ENCODE data around the gene LRRC15. TPM values are rescaled to one million over a fixed set of nuclear protein-coding genes. Genes with fewer than 3 reads are reported as not detected.

The LRRC15 gene
- total RNA-seq, 1 experiment from 2014 or later, result 0.07 TPM

DNA sequence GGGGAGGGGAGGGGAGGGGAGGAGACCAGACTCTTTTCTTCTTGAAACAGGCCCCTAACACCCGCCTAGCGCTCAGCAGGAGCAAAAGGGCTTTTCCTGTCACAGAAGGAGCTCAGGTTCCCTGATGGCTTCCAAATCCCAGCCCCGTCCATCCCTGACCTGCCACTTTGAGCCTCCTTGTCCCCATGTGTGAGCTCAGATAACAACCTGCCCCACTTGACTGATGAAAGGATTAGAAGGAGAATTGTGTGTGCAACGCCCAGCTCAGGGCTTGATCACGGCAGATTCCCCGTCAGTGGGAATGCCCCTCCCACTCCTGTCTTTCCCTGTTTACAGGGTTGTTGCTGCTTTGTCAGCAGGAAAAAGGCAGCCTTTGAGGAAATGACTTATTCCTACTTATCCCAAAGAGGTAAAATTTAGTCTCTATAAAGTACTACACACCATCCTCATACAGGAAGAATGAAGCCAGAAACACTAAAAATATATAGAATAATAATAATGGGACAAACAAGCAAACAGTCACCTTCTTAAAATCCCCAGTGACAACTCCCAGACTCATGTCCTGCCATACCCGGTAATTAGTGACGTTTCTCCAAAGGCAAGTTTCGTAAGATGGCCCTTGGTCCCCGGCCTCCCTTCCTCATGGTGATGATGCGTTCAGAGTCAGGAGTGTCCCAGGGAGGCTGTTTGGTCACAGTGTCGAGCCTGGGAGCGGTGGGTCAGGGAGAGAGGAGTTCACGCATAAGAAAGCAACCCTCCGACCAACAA, 6.1 kb upstream of the LRRC15 start:
- Histone ChIP-seq H3K4me3 (no peak overlapping the region), H3K9me3 (no peaks in the 10 kb centered on the region), H3K36me3 (no peaks in the 10 kb centered on the region), H3K27me3 (no peaks in the 10 kb centered on the region; the same call in 1 of the 2 replicates)
- no peak for DNase-seq

DNA sequence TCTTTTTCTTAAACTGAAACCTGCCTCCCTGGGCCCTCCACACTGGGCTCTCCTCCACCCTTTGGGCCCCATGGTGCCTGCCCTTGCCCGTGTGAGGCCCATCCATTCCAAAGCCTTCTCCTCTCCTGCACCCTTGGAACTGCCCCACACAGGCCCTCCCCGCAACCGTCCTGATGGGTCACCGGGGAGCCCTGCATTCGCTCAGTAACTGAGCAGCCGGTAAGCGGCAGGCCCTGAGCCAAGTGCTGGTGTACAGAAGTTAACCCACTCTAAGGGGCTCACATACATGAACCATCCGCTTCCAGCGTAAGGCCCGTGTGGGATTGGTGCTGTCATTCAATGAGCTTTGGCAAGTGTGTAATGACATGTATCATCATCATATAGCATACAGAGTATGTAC, 5.4 kb upstream of the LRRC15 start:
- Histone ChIP-seq H3K36me3 (no peaks in the 10 kb centered on the region), H3K4me3 (no peak overlapping the region), H3K27me3 (no peaks in the 10 kb centered on the region; the same call in 1 of the 2 replicates), H3K9me3 (no peaks in the 10 kb centered on the region)
- no peak for DNase-seq

- DNase-seq, result no peak
- H3K4me3 ChIP-seq, result no peak overlapping the region
- H3K27me3 ChIP-seq, result no peaks in the 10 kb centered on the region
- no peaks in the 10 kb centered on the region for H3K36me3 ChIP-seq
- H3K9me3 ChIP-seq, result no peaks in the 10 kb centered on the region
Observed at GRCh38 chr3:194373899-194374298, 4.4 kb upstream of the LRRC15 start.

- H3K9me3 ChIP-seq, result no peaks in the 10 kb centered on the region
- H3K27me3 ChIP-seq, result no peaks in the 10 kb centered on the region
- H3K4me3 ChIP-seq, result no peak overlapping the region
- no peak for DNase-seq
- no peaks in the 10 kb centered on the region for H3K36me3 ChIP-seq
Observed at GRCh38 chr3:194373028-194373427, 3.5 kb upstream of the LRRC15 start.

DNA sequence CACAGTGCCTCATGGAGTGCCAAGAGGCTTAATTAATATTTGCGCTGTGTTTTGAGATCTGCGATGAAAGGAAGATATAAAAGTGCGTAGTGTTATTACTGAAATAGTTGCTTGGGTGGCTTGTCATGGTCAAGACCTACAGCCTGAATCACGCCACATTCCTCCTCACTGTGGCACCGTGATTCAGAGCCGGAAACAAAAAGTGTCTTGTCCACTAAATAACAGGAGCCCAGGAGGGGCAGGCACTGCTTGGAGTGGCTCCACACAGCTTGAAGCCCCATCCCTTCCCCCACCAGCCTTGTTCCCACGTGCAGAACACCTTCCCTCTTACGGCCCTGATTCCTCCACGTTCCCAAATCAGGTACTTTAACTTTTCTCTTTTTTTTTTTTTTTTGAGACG, 1.2 kb upstream of the LRRC15 start:
- H3K9me3 ChIP-seq, result no peaks in the 10 kb centered on the region
- no peaks in the 10 kb centered on the region for H3K36me3 ChIP-seq
- no peaks in the 10 kb centered on the region for H3K27me3 ChIP-seq
- no peak overlapping the region for H3K4me3 ChIP-seq
- no peak for DNase-seq

DNA sequence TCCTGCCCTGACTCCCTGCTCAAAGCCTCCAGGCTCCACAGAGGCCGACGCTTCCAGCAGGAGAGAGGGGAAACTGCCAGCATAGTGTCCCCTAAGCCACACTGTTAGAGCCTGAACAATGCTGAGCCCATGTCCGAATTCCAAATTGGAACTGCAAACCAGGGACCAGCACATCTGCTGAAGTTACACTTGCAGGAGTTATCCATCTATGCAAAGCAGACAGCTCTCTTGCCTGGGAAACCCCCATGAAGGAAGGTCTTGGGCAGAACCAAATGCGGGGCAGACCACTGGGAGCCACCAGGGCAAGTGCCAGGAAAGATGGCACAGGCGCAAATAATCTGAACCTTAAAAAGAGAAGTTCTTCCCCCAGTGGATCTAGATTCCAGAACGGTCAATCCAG, 625 bp downstream of the LRRC15 start:
- no peaks in the 10 kb centered on the region for H3K9me3 ChIP-seq
- H3K27me3 ChIP-seq, result no peaks in the 10 kb centered on the region
- H3K4me3 ChIP-seq, result no peak overlapping the region
- no peaks in the 10 kb centered on the region for H3K36me3 ChIP-seq
- no peak for DNase-seq

GRCh38 chr3:194367992-194368841, 1.3 kb downstream of the LRRC15 start:
- Histone ChIP-seq H3K27me3 (no peaks in the 10 kb centered on the region), H3K9me3 (no peaks in the 10 kb centered on the region), H3K36me3 (no peaks in the 10 kb centered on the region), H3K4me3 (no peak overlapping the region)
- DNase-seq, result peak; percentile 75

- H3K36me3 ChIP-seq, result no peaks in the 10 kb centered on the region
- no peak for DNase-seq
- no peaks in the 10 kb centered on the region for H3K27me3 ChIP-seq
- H3K9me3 ChIP-seq, result no peaks in the 10 kb centered on the region
- H3K4me3 ChIP-seq, result no peak overlapping the region
Observed at GRCh38 chr3:194365978-194366490, 3.5 kb downstream of the LRRC15 start.

- DNase-seq, result no peak
- H3K4me3 ChIP-seq, result no peak overlapping the region
- H3K27me3 ChIP-seq, result no peaks in the 10 kb centered on the region
- no peaks in the 10 kb centered on the region for H3K9me3 ChIP-seq
- H3K36me3 ChIP-seq, result no peaks in the 10 kb centered on the region
Observed at GRCh38 chr3:194365526-194365925, 4.0 kb downstream of the LRRC15 start.

- H3K4me3 ChIP-seq, result no peak overlapping the region
- DNase-seq, result peak; percentile 94
- H3K27me3 ChIP-seq, result no peaks in the 10 kb centered on the region
- H3K9me3 ChIP-seq, result no peaks in the 10 kb centered on the region
- H3K36me3 ChIP-seq, result no peaks in the 10 kb centered on the region
Observed at GRCh38 chr3:194364652-194365434, 4.7 kb downstream of the LRRC15 start.

DNA sequence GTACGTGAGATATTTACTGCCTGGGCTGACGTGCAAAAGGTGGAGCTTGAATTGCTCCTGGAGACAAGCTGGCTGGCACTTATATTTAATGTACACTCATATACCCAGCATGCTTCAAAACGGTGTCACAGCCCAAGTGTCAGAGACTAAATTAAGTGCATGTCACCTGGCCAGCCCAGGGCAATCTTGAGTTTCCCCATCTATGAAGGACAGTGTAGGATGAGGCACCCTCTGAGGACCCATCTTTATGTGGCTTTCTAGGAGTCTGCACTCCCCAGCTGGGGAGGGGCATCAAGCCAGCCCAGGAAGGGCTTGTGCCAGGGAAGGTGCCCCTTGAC, 5.3 kb downstream of the LRRC15 start:
- H3K36me3 ChIP-seq, result no peaks in the 10 kb centered on the region
- no peaks in the 10 kb centered on the region for H3K27me3 ChIP-seq
- H3K9me3 ChIP-seq, result no peaks in the 10 kb centered on the region
- DNase-seq, result no peak
- H3K4me3 ChIP-seq, result no peak overlapping the region

DNA sequence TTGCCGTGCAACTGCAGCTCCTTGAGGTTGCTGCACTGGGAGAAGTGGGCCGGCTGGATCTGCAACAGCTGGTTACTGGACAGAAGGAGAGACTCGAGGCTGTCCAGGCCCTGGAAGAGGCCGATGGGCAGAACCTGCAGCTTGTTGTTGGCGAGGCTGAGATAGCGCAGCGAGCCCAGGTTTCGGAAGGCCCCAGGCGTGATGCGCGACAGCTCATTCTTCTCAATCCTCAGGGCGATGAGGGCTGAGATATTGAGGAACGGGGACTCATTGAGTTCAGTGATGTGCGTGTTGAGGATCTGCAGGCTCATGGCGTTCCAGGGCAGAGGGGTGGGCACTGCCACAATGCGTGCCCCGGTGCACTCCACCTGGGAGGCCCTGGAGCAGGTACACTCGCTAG, 9.0 kb downstream of the LRRC15 start:
- Histone ChIP-seq H3K4me3 (no peak overlapping the region), H3K36me3 (no peaks in the 10 kb centered on the region), H3K9me3 (no peaks in the 10 kb centered on the region), H3K27me3 (no peaks in the 10 kb centered on the region)
- no peak for DNase-seq

DNA sequence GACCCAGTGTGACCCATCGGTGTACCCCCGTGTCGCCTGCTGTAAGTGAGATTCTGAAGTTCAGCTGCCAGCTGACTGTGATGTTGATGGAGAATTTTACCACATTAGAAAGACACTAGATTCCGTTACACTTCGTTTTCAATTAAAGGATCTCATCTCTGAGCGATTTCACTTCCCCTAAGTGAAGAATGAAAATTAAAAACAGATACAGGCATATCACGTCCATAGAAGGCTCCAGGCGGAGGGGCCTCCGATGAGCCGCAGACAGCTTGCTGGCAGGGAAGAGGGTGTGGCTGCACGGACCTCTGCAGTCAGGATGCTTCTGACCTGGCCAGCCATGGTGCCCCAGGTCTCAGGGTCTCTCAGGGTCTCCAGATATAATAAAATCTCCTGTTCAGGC, 11.9 kb downstream of the LRRC15 start:
- no peaks in the 10 kb centered on the region for H3K27me3 ChIP-seq
- DNase-seq, result no peak

GRCh38 chr3:194355379-194355778, 14.2 kb downstream of the LRRC15 start:
- Histone ChIP-seq H3K27me3 (no peaks in the 10 kb centered on the region), H3K36me3 (no peaks in the 10 kb centered on the region), H3K4me3 (no peak overlapping the region), H3K9me3 (no peaks in the 10 kb centered on the region)
- DNase-seq, result no peak

More for the DNA sequence above, 11.9 kb downstream of the LRRC15 start:
- H3K4me3 ChIP-seq, result no peak overlapping the region
- no peaks in the 10 kb centered on the region for H3K9me3 ChIP-seq
- H3K36me3 ChIP-seq, result no peaks in the 10 kb centered on the region

- no peak for DNase-seq
- no peaks in the 10 kb centered on the region for H3K9me3 ChIP-seq
- no peak overlapping the region for H3K4me3 ChIP-seq
- no peaks in the 10 kb centered on the region for H3K36me3 ChIP-seq
- no peaks in the 10 kb centered on the region for H3K27me3 ChIP-seq
Observed at GRCh38 chr3:194354315-194354714, 15.2 kb downstream of the LRRC15 start.

DNA sequence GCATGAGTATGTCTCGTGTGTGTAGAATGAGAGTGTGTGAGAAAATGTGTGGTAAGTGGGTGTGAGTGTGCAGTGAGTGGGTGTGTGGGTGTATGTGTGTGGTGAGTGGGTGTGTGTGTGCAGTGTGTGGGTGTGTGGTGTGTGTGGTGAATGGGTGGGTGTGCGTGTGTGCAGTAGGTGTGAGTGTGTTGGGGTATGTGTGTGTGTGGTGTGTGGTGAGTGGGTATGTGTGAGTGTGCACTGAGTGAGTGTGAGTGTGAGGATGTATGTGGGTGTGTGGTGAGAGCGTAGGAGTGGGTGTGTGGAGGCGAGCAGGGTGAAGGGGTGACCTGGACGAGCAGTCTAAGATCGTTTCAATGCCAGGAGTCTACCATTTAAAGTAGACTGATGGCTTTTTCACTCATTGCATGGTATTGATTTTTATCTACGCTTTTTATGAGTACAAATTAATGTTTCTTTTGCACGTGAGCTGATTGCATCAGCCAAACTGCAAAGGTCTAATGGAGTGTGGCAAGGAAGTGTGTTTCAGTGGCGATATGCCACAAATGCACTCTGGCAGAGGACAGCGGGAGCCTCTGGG, 16.8 kb downstream of the LRRC15 start:
- DNase-seq, result no peak
- H3K36me3 ChIP-seq, result no peaks in the 10 kb centered on the region
- H3K27me3 ChIP-seq, result no peaks in the 10 kb centered on the region
- no peaks in the 10 kb centered on the region for H3K9me3 ChIP-seq
- H3K4me3 ChIP-seq, result no peak overlapping the region
